Stimulated activated CD4-positive, alpha-beta T cell treated with anti-CD3 and anti-CD28 coated beads, Interleukin-4, amount 100 ng/mL, for 24 hours (primary cell): ENCODE measurements around the gene ITPKA.
"Not testable (repeated sequence)": the region's sequence is repeated elsewhere in the genome, so short reads cannot be mapped to it uniquely, and the experiment has no call there.

Source experiments
- DNase-seq: peaks from one replicate; pipeline ENCODE4 v3.0.0-alpha.2; 2020

ITPKA gene

DNA sequence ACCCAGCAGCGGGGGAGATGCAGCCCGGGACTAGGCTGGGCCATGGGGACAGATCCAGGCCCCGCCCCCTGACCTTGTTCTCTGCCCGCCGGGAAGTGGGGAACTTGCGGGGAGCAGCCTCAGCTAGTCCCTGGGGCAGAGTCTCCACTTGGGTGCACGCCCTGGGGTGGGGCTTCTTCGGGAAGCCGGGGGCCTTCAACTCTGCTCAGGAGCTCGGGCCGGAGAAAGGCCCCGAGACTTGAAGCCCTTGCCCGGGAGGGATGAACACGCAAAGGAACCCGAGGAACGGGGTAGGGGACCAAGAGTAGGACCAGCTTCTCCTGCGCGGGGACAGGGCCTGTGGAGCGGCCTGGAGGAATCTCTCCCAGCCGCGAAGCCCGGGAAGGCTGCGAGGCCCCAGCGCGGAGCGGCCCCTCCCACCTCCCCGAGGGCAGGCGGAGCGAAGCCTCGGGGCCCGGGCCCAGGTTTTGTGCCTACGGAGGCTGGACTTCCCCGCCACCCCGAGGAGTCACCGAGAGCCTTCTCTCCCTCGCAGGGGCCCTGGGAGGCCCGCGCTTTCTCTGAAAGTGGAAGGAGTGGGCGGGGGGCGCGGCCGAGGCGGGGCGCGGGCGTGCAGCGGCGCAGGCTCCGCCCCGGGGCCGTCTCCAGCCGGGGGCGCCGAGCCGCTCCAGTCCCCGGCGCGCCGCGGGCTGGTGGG lies at the start of gene ITPKA:
ITPKA (plus strand) TSS at position 670 of the 697 bp plus-strand sequence. CDS start 54 bp downstream, outside the sequence.
- DNase-seq: peak; percentile 91

DNA sequence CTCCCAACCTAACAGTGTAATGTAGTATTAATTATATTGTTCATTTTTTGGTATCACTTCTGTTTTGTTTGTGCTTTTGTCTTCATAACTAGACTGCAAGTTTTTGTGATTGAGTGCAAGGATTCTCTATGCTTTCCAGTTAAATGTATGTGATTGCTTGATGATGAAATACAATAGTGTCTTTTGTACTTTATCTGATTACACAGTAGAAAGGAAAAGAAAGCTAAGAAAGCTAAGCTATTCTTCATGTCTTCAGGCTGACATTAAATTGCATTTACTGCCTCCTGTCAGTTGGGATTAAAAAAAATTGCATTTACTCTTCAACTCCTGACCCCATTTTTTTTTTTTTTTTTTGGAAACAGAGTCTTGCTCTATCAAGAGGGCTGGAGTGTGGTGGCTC lies 48.3 kb upstream of the ITPKA start:
- no peak for DNase-seq

- DNase-seq: no peak
Observed at GRCh38 chr15:41462084-41462795, 31.4 kb upstream of the ITPKA start.

- DNase-seq: no peak
Observed at GRCh38 chr15:41464889-41465580, 28.6 kb upstream of the ITPKA start.

DNA sequence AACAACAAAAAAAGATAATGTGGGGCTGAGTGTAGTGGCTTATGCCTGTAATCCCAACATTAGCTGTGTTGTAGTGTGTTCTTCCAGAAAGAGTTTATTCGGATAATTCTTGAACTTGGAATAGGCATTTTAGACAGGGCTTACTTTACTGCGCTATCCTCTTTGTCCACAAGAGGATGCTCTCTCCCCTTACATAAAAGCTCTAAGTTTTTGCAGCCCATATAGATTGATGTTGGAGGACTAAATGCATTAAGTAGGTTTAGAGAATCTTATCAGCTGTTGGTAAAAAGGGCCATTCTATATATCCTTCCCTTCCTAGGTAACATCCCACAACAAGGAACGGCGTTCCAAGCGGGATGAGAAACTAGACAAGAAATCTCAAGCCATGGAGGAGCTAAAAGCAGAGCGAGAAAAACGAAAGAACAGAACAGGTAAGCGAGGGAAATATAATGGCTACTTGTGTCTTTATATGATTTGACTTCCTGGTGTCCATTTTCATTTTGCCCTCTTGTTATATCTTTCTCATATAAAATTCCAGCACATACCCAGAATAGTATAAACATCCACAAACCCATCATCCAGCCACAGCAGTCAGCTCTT lies 27.8 kb upstream of the ITPKA start:
- peak; percentile 42 for DNase-seq

DNA sequence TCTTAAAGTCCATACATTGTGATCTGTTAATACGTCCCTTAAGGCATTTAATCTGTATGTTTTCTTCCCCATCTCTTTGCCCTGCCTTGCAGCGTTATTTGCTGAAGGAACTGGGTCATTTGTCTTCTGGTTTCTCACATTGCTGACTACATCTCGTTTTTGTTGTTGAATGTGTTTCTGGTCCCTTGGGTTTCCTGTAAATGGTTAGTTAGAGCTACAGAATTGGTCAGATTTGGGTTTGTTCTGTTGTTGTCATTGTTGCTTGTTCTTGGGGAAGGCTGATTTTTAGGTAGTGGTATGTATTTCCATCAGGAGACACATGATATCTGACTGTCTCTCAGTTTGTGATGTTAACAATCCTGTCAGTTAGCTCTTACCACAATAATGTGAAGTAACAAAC lies 27.0 kb upstream of the ITPKA start:
- no peak for DNase-seq

- not testable (repeated sequence) for DNase-seq
Observed at GRCh38 chr15:41469644-41470043, 24.0 kb upstream of the ITPKA start.

GRCh38 chr15:41473418-41473817 lies 20.3 kb upstream of the ITPKA start:
- no peak for DNase-seq

- DNase-seq: no peak
Observed at GRCh38 chr15:41474436-41474835, 19.2 kb upstream of the ITPKA start.

GRCh38 chr15:41474941-41475340 lies 18.7 kb upstream of the ITPKA start:
- no peak for DNase-seq

DNA sequence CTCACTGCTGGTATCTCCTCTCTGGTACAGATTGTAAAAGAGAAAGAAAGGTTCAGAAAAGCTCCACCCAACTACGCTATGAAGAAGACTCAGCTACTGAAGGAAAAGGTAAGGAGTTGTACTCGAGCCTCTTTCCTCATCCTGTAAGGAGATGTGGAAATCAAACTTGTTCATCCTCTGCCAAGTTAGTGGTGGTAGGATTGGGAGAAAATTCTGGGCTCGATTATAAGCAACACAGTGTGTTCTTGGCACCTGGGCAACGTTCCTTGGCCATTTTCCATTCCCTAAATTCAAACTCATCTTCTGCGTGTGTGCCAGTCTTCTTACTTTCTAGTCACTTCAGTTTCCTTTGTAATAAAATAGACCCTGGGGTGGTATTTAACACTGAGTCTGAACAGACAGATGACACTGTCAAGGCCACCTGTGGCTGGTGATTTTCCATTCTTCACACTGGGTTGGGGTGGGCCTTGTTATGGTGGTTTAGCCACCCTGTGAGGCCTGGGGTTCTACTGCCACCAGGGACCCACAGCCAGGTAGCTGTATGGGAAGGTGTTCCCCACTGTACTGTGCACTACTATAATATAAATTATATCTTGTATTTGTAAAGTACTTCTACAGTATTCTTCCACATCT lies 17.1 kb upstream of the ITPKA start:
- DNase-seq: no peak

DNA sequence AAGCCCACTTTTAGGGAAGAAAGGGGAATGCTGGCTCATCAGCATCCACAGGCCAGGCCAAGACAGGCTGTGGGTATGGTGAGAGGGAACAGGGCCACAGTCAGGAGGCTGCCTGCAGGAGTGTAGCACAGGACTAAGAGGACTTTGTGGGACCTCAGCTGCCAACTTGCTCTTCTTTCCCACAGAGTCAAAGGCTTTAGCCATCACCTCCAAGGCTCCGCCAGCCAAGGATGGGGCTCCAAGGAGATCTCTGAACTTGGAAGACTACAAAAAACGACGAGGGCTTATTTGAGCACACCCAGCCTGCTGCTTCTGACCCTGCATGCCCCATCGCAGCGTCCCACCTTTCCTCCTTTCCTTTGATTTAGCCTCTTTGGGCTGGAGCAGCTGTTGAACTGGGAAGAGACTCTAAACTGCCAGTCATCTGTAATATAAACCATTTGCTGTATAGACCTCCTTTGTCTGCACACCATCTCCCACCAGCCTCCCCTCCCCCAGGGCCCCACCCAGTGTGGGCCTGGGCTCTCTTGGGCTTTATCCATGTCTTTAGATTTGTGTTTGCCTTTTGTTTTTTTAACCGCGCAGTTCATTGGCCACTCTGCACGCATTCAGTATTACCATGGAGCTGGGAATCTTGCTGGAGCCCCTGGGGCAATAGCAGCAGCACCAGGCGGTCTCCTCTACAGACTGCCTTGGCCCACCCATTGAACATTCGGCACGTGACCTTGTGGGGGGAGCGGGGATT lies 13.1 kb upstream of the ITPKA start:
- no peak for DNase-seq

DNA sequence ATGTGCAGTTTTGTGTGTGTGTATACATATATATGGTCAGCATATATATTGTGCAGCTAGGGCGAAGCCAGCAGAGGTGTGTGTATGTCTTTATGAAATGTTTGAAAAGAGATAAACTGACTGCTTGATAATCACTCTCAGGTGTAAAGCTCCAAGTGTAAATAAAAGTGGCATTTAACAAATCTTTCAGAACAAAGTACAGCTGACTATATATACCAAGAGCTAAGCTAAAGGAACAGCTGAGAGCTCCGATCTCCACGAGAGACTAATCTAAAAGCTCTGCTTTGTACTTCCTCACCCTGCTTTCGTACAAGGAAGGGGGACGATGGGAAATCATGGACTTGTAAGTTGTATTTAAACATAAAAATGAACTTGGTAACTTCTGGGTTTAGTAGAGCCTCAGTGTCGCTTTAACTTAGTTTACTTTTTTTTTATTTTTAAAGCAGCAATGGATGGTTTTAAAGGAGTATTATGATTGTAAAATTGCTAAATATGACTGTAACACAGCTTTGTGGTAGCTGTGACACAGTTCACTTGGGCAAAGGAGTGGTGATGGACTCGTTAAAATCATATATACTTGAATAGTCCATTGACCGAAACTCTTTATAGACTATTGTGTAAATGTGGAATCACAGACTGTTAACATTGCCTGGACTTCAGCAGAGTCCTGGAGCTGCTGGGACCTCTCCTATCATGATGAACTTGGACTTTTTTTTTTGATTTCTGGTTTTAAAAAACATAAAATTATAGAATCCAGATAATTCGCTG lies 11.4 kb upstream of the ITPKA start:
- DNase-seq: no peak

- peak; percentile 32 for DNase-seq
Observed at GRCh38 chr15:41483115-41483514, 10.6 kb upstream of the ITPKA start.

- DNase-seq: no peak
Observed at GRCh38 chr15:41483519-41483918, 10.2 kb upstream of the ITPKA start.

DNA sequence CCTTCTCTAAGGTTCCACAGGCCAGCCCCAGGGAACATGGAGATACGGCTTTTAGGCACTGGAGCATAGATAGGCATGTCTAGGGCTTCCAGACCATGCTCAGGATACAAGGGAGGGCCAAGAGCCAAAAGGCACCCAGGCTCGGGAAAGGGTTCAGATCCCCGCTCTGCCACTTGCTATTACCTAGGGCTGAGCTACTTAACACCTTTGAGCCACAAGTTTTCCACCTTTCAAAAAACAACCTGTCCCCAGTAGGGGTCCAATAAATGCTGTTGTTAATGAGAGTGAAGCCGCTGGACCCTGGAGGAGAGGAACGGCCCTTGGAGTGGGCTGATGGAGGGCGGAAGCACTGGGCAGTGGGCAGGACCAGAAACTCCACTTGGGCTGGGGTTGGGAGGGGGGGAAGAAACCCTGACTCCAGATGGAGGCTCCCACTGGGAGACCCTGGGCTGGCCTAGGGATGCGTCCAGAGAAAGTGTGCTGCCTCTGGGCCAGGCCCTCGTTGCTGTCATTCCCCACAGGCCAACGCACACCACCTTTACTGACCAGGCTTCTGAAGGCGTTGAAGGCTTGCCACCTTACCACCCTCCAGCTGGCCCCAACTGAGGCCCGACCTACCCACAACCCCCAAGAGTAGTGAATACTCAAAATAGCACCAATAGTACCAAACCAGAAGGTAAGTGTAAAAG lies 8.6 kb upstream of the ITPKA start:
- no peak for DNase-seq

- no peak for DNase-seq
Observed at GRCh38 chr15:41486286-41486685, 7.4 kb upstream of the ITPKA start.

DNA sequence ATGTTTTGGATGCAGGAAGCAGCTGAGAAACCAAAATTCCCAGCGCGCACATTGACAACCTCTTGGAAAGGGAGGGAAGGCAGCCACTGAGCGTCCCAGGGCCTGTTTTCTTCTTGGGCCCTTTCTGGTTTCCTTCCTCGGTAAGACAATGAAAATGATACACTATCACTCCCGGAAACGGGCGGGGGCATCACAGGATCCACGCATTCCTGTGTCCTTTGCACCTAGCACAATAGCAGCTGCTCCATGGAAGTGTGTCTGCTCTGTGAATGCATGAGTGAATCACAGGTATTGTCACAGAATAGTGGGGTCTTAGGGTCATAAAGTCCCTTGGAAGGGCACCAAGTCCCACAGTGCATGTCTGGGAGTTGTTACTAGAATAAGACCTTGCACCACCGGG lies 6.3 kb upstream of the ITPKA start:
- no peak for DNase-seq

DNA sequence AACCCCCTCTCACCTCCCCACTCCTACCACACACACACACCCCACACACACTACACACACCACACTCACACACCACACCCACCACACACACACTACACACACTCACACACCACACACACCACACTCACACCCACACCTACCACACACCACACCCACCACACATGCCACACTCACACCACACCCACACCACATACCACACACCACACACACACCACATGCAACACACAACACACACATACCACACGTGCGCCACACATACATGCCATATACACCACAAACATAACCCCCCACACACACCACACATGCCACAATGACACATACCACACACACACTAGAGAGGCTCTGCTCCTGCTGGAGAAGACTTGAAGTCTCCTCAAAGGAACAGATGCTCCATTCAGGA lies 5.9 kb upstream of the ITPKA start:
- DNase-seq: peak; percentile 22

GRCh38 chr15:41489641-41490040 lies 4.0 kb upstream of the ITPKA start:
- DNase-seq: no peak

DNA sequence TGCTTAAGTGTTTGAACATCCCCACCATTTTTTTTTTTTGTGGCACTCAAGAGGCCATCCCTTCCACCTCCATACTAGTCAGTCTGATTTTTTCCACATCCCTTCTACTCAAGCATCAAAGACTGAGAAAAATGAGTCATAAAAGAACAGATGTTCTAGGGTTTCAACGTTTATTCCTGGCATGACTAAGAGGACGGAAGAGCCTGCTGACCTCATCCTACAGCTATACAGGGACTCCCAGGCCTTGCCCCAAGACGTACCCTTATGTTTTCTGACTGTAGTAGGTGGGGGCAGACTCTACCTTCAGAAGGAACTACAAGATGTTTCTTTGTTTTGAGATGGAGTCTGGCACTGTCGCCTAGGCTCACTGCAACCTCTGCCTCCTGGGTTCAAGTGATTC lies 3.3 kb upstream of the ITPKA start:
- peak; percentile 40 for DNase-seq
